Measurements from ENCODE around the gene EDN3. TPM values are rescaled to one million over a fixed set of nuclear protein-coding genes. Genes with fewer than 3 reads are reported as not detected.

EDN3 gene
- total and polyA plus RNA-seq, 2 experiments from 2014 or later: 0.13 to 0.17 TPM

- 0 out of 2 replicates have a peak, but pooled peaks cover 12% of the 10 kb centered on the region for H3K9me2 ChIP-seq (ENCODE audit: insufficient read depth)
- Mint-ChIP-seq H3K4me1 (peaks cover under 1% of the 10 kb centered on the region; the same call in 1 of the 3 replicates), H3K27me3 (ENCODE audit: insufficient read depth, low read depth, poor library complexity) (peaks cover 10% of the 10 kb centered on the region), H3K9me3 (no peaks in the 10 kb centered on the region; the same call in 2 of the 3 replicates), H3K36me3 (ENCODE audit: low read depth) (no peaks in the 10 kb centered on the region), H3K27ac (no peak overlapping the region), H3K4me3 (no peak overlapping the region)
- no peaks in the 10 kb centered on the region for H3K79me2 ChIP-seq (replicated peaks; ENCODE audit: insufficient read depth)
- no peaks in the 10 kb centered on the region for H3K4me1 ChIP-seq (ENCODE audit: insufficient read depth)
- no peak for TF ChIP-seq REST (IDR thresholded peaks at IDR 0.05; ENCODE audit: unreplicated experiment)
- TF ChIP-seq ETS1 (IDR thresholded peaks at IDR 0.05): no peak
- TF ChIP-seq STAT1 (IDR thresholded peaks at IDR 0.05; ENCODE audit: unreplicated experiment): no peak
- no peak for TF ChIP-seq EZH2 (IDR thresholded peaks at IDR 0.05; ENCODE audit: low read depth, unreplicated experiment)
- TF ChIP-seq JUNB (IDR thresholded peaks at IDR 0.05; ENCODE audit: unreplicated experiment): no peak
- no peak for TF ChIP-seq NANOG (IDR thresholded peaks at IDR 0.05; ENCODE audit: borderline replicate concordance)
- DNase-seq (ENCODE audit: low spot score): no peak
- no peak for ATAC-seq
- no peak overlapping the region for H3K4me3 ChIP-seq
- no peaks in the 10 kb centered on the region for H3K27me3 ChIP-seq (ENCODE audit: insufficient read depth)
- no peaks in the 10 kb centered on the region for H3K36me3 ChIP-seq (ENCODE audit: insufficient read depth)
- H2AFZ ChIP-seq: no peak overlapping the region
- H3F3A ChIP-seq (replicated peaks; ENCODE audit: low read depth): no peaks in the 10 kb centered on the region
- H3K27ac ChIP-seq (ENCODE audit: low read depth): no peak overlapping the region
- H3K4me2 ChIP-seq: no peak overlapping the region
- no peaks in the 10 kb centered on the region for H4K20me1 ChIP-seq (replicated peaks; ENCODE audit: insufficient read depth)
These were observed 48.9 kb downstream of the EDN3 start for GRCh38 chr20:59349277-59349676.

GRCh38 chr20:59350330-59351156, 50.1 kb downstream of the EDN3 start:
- H3K9me2 ChIP-seq (ENCODE audit: insufficient read depth): 0 out of 2 replicates have a peak, but pooled peaks cover 12% of the 10 kb centered on the region
- H3K9me3 Mint-ChIP-seq: no peaks in the 10 kb centered on the region; the same call in 2 of the 3 replicates
- DNase-seq (ENCODE audit: low spot score): no peak
- H3K4me1 ChIP-seq (ENCODE audit: insufficient read depth): no peaks in the 10 kb centered on the region
- no peaks in the 10 kb centered on the region for H3K27me3 ChIP-seq (ENCODE audit: insufficient read depth)
- H3K4me3 ChIP-seq: no peak overlapping the region
- H3K27me3 Mint-ChIP-seq (ENCODE audit: insufficient read depth, low read depth, poor library complexity): peaks cover 2% of the 10 kb centered on the region
- H4K20me1 ChIP-seq (replicated peaks; ENCODE audit: insufficient read depth): no peaks in the 10 kb centered on the region
- peaks cover 2% of the 10 kb centered on the region; the same call in 1 of the 3 replicates for H3K4me1 Mint-ChIP-seq
- H3K79me2 ChIP-seq (replicated peaks; ENCODE audit: insufficient read depth): no peaks in the 10 kb centered on the region
- no peak for ATAC-seq
- no peaks in the 10 kb centered on the region for H3K36me3 ChIP-seq (ENCODE audit: insufficient read depth)
- H3F3A ChIP-seq (replicated peaks; ENCODE audit: low read depth): no peaks in the 10 kb centered on the region
- H3K27ac ChIP-seq (ENCODE audit: low read depth): no peak overlapping the region
- TF ChIP-seq JUNB (IDR thresholded peaks at IDR 0.05; ENCODE audit: unreplicated experiment): no peak
- H3K4me3 Mint-ChIP-seq: no peak overlapping the region
- H3K4me2 ChIP-seq: no peak overlapping the region
- H3K36me3 Mint-ChIP-seq (ENCODE audit: low read depth): no peaks in the 10 kb centered on the region
- H3K27ac Mint-ChIP-seq: no peak overlapping the region
- no peak overlapping the region for H2AFZ ChIP-seq

All from GM23338 (cell line).